ENCODE measurements around the gene KDM4C. TPM values are rescaled to one million over a fixed set of nuclear protein-coding genes. Genes with fewer than 3 reads are reported as not detected.

KDM4C gene
- total and polyA plus RNA-seq, 2 experiments from 2014 or later, result 14.3 to 20.6 TPM

DNA sequence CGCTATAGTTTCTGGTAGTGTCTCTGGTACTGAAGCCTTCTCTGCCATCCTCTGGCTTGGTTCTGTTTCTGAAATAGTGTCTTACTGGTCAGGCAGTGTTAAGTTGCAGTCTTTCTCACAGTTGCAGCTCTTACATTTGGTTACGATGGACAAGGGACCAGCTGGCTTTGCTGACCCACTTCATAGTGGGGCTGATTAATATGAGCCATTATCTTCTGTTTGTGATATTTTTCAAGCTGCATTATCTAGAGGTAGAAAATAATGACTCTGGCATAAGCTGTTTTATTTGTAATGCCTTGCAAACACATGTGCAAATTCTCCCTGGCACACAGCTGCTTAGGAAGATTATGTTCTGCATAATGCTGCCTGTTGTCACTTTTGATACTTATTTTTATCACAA, 199.1 kb downstream of the KDM4C start:
- Histone ChIP-seq H3K27ac (no peak overlapping the region), H3K4me1 (ENCODE audit: insufficient read depth) (0 out of 2 replicates have a peak, but pooled peaks cover 11% of the 10 kb centered on the region), H4K20me1 (ENCODE audit: insufficient read depth) (no peaks in the 10 kb centered on the region; the same call in 1 of the 2 replicates), H3K79me2 (ENCODE audit: insufficient read depth) (no peaks in the 10 kb centered on the region), H3F3A (ENCODE audit: insufficient read depth) (no peaks in the 10 kb centered on the region), H2AFZ (no peak overlapping the region), H3K27me3 (replicated peaks; ENCODE audit: insufficient read depth) (no peaks in the 10 kb centered on the region), H3K4me3 (no peak overlapping the region), H3K9me3 (ENCODE audit: low read depth) (no peaks in the 10 kb centered on the region), H3K9me2 (ENCODE audit: insufficient read depth) (no peaks in the 10 kb centered on the region), H3K36me3 (ENCODE audit: low read depth) (no peaks in the 10 kb centered on the region), H3K9ac (no peak overlapping the region), H3K4me2 (ENCODE audit: unreplicated experiment) (no peak overlapping the region)
- in situ Hi-C loops (cut with MboI), result no loop called here
- no peak for TF ChIP-seq EZH2 (IDR thresholded peaks at IDR 0.05; ENCODE audit: insufficient read depth, poor library complexity, severe bottlenecking)
- TF ChIP-seq EZH2phosphoT487 (IDR thresholded peaks at IDR 0.05; ENCODE audit: insufficient read depth, low read depth), result no peak
- no peak for DNase-seq
- 82 to 84% methylated on average over 2 of the region's 2 CpGs for WGBS, 2 experiments (ENCODE audit: low coverage in 1 of 2, low lambda C conversion rate in 2 of 2, missing lambda C conversion rate in 2 of 2)

- TF ChIP-seq EZH2 (IDR thresholded peaks at IDR 0.05; ENCODE audit: insufficient read depth, poor library complexity, severe bottlenecking) (no peak), EZH2phosphoT487 (IDR thresholded peaks at IDR 0.05; ENCODE audit: insufficient read depth, low read depth) (no peak)
- Histone ChIP-seq H3K4me1 (ENCODE audit: insufficient read depth) (0 out of 2 replicates have a peak, but pooled peaks cover 11% of the 10 kb centered on the region), H3K9ac (no peak overlapping the region), H3K9me3 (ENCODE audit: low read depth) (no peaks in the 10 kb centered on the region), H3F3A (ENCODE audit: insufficient read depth) (no peaks in the 10 kb centered on the region), H4K20me1 (ENCODE audit: insufficient read depth) (no peaks in the 10 kb centered on the region; the same call in 1 of the 2 replicates), H3K79me2 (ENCODE audit: insufficient read depth) (no peaks in the 10 kb centered on the region), H3K4me3 (no peak overlapping the region), H3K27ac (no peak overlapping the region), H3K27me3 (replicated peaks; ENCODE audit: insufficient read depth) (no peaks in the 10 kb centered on the region), H3K36me3 (ENCODE audit: low read depth) (no peaks in the 10 kb centered on the region), H2AFZ (no peak overlapping the region), H3K4me2 (ENCODE audit: unreplicated experiment) (no peak overlapping the region), H3K9me2 (ENCODE audit: insufficient read depth) (no peaks in the 10 kb centered on the region)
- in situ Hi-C loops (cut with MboI), result no loop called here
- no peak for DNase-seq
- WGBS, 2 experiments (ENCODE audit: low coverage in 1 of 2, low lambda C conversion rate in 2 of 2, missing lambda C conversion rate in 2 of 2), result 72 to 76% methylated on average over 5 of the region's 5 CpGs
These were observed 201.7 kb downstream of the KDM4C start for GRCh38 chr9:6959270-6960000.

GRCh38 chr9:6960777-6961176, 203.0 kb downstream of the KDM4C start:
- H3K27ac ChIP-seq, result no peak overlapping the region
- no peaks in the 10 kb centered on the region for H3K27me3 ChIP-seq (replicated peaks; ENCODE audit: insufficient read depth)
- in situ Hi-C loops (cut with MboI), result no loop called here
- no peak for DNase-seq
- no peak overlapping the region for H3K4me3 ChIP-seq
- no peaks in the 10 kb centered on the region for H3K36me3 ChIP-seq (ENCODE audit: low read depth)
- TF ChIP-seq EZH2 (IDR thresholded peaks at IDR 0.05; ENCODE audit: insufficient read depth, poor library complexity, severe bottlenecking) (no peak), EZH2phosphoT487 (IDR thresholded peaks at IDR 0.05; ENCODE audit: insufficient read depth, low read depth) (no peak)
- H2AFZ ChIP-seq, result no peak overlapping the region
- 97 to 100% methylated on average over 3 of the region's 3 CpGs for WGBS, 2 experiments (ENCODE audit: low coverage in 1 of 2, low lambda C conversion rate in 2 of 2, missing lambda C conversion rate in 2 of 2)
- no peak overlapping the region for H3K4me2 ChIP-seq (ENCODE audit: unreplicated experiment)
- H4K20me1 ChIP-seq (ENCODE audit: insufficient read depth), result no peaks in the 10 kb centered on the region; the same call in 1 of the 2 replicates
- no peaks in the 10 kb centered on the region for H3K9me3 ChIP-seq (ENCODE audit: low read depth)
- H3K9ac ChIP-seq, result no peak overlapping the region
- H3K4me1 ChIP-seq (ENCODE audit: insufficient read depth), result 0 out of 2 replicates have a peak, but pooled peaks cover under 1% of the 10 kb centered on the region
- no peaks in the 10 kb centered on the region for H3K9me2 ChIP-seq (ENCODE audit: insufficient read depth)
- no peaks in the 10 kb centered on the region for H3F3A ChIP-seq (ENCODE audit: insufficient read depth)
- H3K79me2 ChIP-seq (ENCODE audit: insufficient read depth), result no peaks in the 10 kb centered on the region

DNA sequence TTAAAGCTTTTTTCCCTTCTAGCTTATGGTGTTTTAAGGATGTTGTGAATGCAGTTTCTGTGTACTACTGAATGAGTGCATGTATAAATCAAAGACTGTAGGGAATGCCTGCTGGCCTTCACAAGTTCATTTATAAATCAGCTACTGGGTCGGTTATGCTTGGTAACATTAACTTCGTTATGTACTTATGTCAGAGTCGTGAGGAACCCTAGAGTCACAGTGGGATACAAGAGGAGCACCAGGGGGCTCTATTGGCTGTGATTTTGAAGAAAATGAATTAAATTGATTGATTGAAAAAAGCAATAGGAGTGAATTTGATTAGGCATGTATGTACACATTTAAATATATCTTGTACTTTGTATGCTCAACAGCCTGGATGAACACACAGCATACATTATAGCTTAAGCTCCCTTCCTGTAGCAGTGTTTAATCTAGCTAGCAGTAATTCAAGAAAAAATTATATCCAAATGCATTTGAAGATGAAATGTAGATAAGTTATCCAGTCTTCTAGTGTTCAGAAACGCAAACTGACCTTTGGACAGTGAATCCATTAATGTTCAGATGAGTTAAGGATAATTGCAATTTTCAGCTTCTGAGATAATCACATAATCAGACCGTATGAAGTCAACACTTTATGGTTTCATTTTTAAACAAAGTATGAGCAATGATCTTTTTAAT, 204.2 kb downstream of the KDM4C start:
- no peaks in the 10 kb centered on the region for H3K9me2 ChIP-seq (ENCODE audit: insufficient read depth)
- H3K36me3 ChIP-seq (ENCODE audit: low read depth), result no peaks in the 10 kb centered on the region
- no peak overlapping the region for H3K27ac ChIP-seq
- no peak for TF ChIP-seq EZH2phosphoT487 (IDR thresholded peaks at IDR 0.05; ENCODE audit: insufficient read depth, low read depth)
- no peak for TF ChIP-seq EZH2 (IDR thresholded peaks at IDR 0.05; ENCODE audit: insufficient read depth, poor library complexity, severe bottlenecking)
- H2AFZ ChIP-seq, result no peak overlapping the region
- no peaks in the 10 kb centered on the region for H3K27me3 ChIP-seq (replicated peaks; ENCODE audit: insufficient read depth)
- no peaks in the 10 kb centered on the region for H3K79me2 ChIP-seq (ENCODE audit: insufficient read depth)
- H3F3A ChIP-seq (ENCODE audit: insufficient read depth), result no peaks in the 10 kb centered on the region
- no peaks in the 10 kb centered on the region for H3K9me3 ChIP-seq (ENCODE audit: low read depth)
- H3K4me3 ChIP-seq, result no peak overlapping the region
- H3K9ac ChIP-seq, result no peak overlapping the region
- 96 to 97% methylated on average over 5 of the region's 5 CpGs for WGBS, 2 experiments (ENCODE audit: low coverage in 1 of 2, low lambda C conversion rate in 2 of 2, missing lambda C conversion rate in 2 of 2)
- no peaks in the 10 kb centered on the region for H3K4me1 ChIP-seq (ENCODE audit: insufficient read depth)
- in situ Hi-C loops (cut with MboI), result no loop called here
- H3K4me2 ChIP-seq (ENCODE audit: unreplicated experiment), result no peak overlapping the region
- DNase-seq, result no peak
- H4K20me1 ChIP-seq (ENCODE audit: insufficient read depth), result no peaks in the 10 kb centered on the region; the same call in 1 of the 2 replicates
